GM20000 (cell line): ENCODE results near the gene SIK2.

ENCODE experiments used
- DNase-seq: peaks from one replicate; pipeline ENCODE4 v3.0.0; 2012; ENCODE audit warnings: low spot score
- CTCF ChIP-seq: IDR thresholded peaks from 2 replicates; pipeline ENCODE4 v1.5.1; 2012; ENCODE audit warnings: mild to moderate bottlenecking, control low read depth; ENCODE audit errors: extremely low read depth, missing control alignments

Gene SIK2

GRCh38 chr11:111736621-111737443, 134.6 kb downstream of the SIK2 start:
- DNase-seq = no peak
- no peak for TF ChIP-seq CTCF

- no peak for TF ChIP-seq CTCF
- no peak for DNase-seq
Observed at GRCh38 chr11:111737444-111738210, 135.4 kb downstream of the SIK2 start.

- TF ChIP-seq CTCF = no peak
- DNase-seq = no peak
Observed at GRCh38 chr11:111739299-111739698, 137.1 kb downstream of the SIK2 start.

GRCh38 chr11:111741751-111742150, 139.5 kb downstream of the SIK2 start:
- no peak for DNase-seq
- no peak for TF ChIP-seq CTCF

- no peak for TF ChIP-seq CTCF
- no peak for DNase-seq
Observed at GRCh38 chr11:111743700-111744099, 141.5 kb downstream of the SIK2 start.

GRCh38 chr11:111745719-111746504, 143.7 kb downstream of the SIK2 start:
- no peak for TF ChIP-seq CTCF
- no peak for DNase-seq
